ENCODE data around the gene BEST4.
"Not testable (repeated sequence)": the region's sequence is repeated elsewhere in the genome, so short reads cannot be mapped to it uniquely, and the experiment has no call there.

BEST4 gene

DNA sequence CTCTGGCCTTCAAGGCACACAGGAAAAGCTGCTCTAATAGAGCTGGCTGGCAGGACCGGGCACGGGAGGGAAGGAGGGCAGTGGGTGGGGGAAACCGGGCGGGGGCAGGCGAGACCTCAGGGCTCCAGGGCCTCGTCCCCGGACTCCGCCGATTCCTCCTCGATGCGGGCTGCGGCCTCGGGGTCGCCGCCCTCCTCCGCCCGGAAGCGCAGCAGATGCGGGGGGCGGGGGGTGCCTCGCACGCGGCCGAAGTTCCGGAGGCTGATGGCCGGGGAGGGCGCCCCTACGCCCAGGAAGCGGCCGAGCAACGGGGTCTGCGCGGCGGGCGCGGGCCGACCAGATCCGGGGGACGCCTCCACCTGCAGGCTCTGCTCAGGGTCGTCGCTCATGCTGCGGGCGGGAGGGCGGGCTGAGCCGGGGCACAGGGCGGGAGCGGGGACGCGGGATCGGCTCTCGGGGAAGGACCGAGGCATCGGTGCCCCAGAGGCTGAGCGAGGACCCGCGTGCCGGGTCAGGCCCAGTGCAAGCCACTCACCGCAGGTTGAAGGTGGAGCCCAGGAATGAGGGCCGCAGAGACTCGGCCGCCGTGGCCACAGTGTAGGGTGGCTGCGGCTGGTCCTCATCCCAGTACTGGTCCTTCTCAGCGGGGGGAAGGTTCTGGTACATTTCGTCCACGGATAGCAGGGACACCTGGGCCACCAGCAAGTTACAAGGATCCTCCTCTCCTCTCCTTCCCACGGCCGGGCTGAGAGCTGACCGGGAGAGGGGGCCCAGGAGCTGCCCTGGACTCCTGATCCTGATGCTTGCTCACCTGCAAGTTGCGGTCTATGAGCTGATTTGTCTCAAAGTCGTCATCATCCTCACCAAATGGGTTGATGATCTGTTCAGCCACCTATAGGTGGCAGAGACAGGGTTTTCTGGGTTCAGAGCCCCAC is 3.6 kb downstream of the BEST4 start:
- peaks cover 28 to 54% of the 10 kb centered on the region in 2 donors for H3K4me1 Mint-ChIP-seq
- peak; percentile 19 to 35 for ATAC-seq (replicated peaks)
- no peaks in the 10 kb centered on the region for H3K9me3 Mint-ChIP-seq
- peak overlapping the region; percentile 67 to 80 for H3K4me3 Mint-ChIP-seq
- no peaks in the 10 kb centered on the region for H3K27me3 Mint-ChIP-seq
- no peak for DNase-seq
- H3K27ac Mint-ChIP-seq, result peak overlapping the region; percentile 85
- H3K36me3 Mint-ChIP-seq, result peaks cover 27 to 33% of the 10 kb centered on the region in 2 donors

- Mint-ChIP-seq H3K27ac (peak overlapping the region; percentile 59), H3K9me3 (no peaks in the 10 kb centered on the region), H3K4me1 (peaks cover 29 to 61% of the 10 kb centered on the region in 2 donors), H3K4me3 (peak overlapping the region; percentile 67 to 80), H3K36me3 (peaks cover 34 to 40% of the 10 kb centered on the region in 2 donors), H3K27me3 (no peaks in the 10 kb centered on the region)
- ATAC-seq (replicated peaks) (no peak), DNase-seq (no peak)
Observed at GRCh38 chr1:44783697-44784093, 4.3 kb downstream of the BEST4 start.

GRCh38 chr1:44780583-44781121 is 7.3 kb downstream of the BEST4 start:
- no peak for ATAC-seq (replicated peaks)
- H3K27ac Mint-ChIP-seq, result peak overlapping the region; percentile 28
- peaks cover 62 to 70% of the 10 kb centered on the region in 2 donors for H3K36me3 Mint-ChIP-seq
- H3K27me3 Mint-ChIP-seq, result no peaks in the 10 kb centered on the region
- peaks cover 40 to 74% of the 10 kb centered on the region in 2 donors for H3K4me1 Mint-ChIP-seq
- no peaks in the 10 kb centered on the region for H3K9me3 Mint-ChIP-seq
- no peak for DNase-seq
- no peak overlapping the region for H3K4me3 Mint-ChIP-seq

- Mint-ChIP-seq H3K27me3 (no peaks in the 10 kb centered on the region), H3K4me1 (peaks cover 37 to 66% of the 10 kb centered on the region in 2 donors)
Observed at GRCh38 chr1:44778705-44779576, 9.0 kb downstream of the BEST4 start.

GRCh38 chr1:44777969-44778635 is 9.9 kb downstream of the BEST4 start:
- Mint-ChIP-seq H3K27me3 (no peaks in the 10 kb centered on the region), H3K9me3 (no peaks in the 10 kb centered on the region), H3K27ac (peak overlapping the region; percentile 96), H3K36me3 (peaks cover 63 to 75% of the 10 kb centered on the region in 2 donors), H3K4me3 (peak overlapping the region; percentile 88 to 92), H3K4me1 (peaks cover 33 to 58% of the 10 kb centered on the region in 2 donors)
- ATAC-seq (replicated peaks) (no peak), DNase-seq (no peak)

More at GRCh38 chr1:44778705-44779576, 9.0 kb downstream of the BEST4 start:
- peaks cover 65 to 76% of the 10 kb centered on the region in 2 donors for H3K36me3 Mint-ChIP-seq
- H3K4me3 Mint-ChIP-seq, result peak overlapping the region; percentile 46 to 78
- H3K9me3 Mint-ChIP-seq, result no peaks in the 10 kb centered on the region
- H3K27ac Mint-ChIP-seq, result peak overlapping the region; percentile 91
- no peak for ATAC-seq (replicated peaks)
- no peak for DNase-seq

DNA sequence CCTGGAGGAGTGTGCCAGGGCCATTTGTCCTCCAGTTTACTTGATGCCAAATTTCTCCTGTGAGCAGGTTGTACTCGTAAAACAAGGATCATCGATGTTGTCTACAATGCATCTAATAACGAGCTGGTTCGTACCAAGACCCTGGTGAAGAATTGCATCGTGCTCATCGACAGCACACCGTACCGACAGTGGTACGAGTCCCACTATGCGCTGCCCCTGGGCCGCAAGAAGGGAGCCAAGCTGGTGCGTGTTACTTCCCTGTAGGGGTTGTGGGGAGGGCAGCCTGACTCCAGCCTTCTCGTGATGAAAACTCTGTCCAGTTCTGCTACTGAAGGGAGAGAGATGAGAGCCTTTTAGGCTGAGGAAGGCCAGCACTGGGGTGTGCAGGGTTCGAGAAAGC is 10.4 kb downstream of the BEST4 start:
- Mint-ChIP-seq H3K27me3 (no peaks in the 10 kb centered on the region), H3K4me1 (peaks cover 32 to 52% of the 10 kb centered on the region in 2 donors), H3K9me3 (no peaks in the 10 kb centered on the region), H3K27ac (peak overlapping the region; percentile 96), H3K4me3 (peak overlapping the region; percentile 88 to 92), H3K36me3 (peaks cover 63 to 74% of the 10 kb centered on the region in 2 donors)
- no peak for ATAC-seq (replicated peaks)
- DNase-seq, result no peak

- ATAC-seq (replicated peaks), result no peak
Observed at GRCh38 chr1:44776730-44777068, 11.3 kb downstream of the BEST4 start.

GRCh38 chr1:44775930-44776729 is 11.8 kb downstream of the BEST4 start:
- Mint-ChIP-seq H3K27ac (peak overlapping the region; percentile 96), H3K4me1 (peaks cover 29 to 39% of the 10 kb centered on the region in 2 donors), H3K9me3 (no peaks in the 10 kb centered on the region), H3K27me3 (no peaks in the 10 kb centered on the region), H3K4me3 (peak overlapping the region; percentile 88 to 92), H3K36me3 (peaks cover 51 to 62% of the 10 kb centered on the region in 2 donors)
- peak; percentile 32 to 49 for ATAC-seq (replicated peaks)
- peak; percentile 34 for DNase-seq

More at GRCh38 chr1:44776730-44777068, 11.3 kb downstream of the BEST4 start:
- Mint-ChIP-seq H3K4me1 (peaks cover 32 to 44% of the 10 kb centered on the region in 2 donors), H3K36me3 (peaks cover 57 to 68% of the 10 kb centered on the region in 2 donors), H3K27ac (peak overlapping the region; percentile 96), H3K9me3 (no peaks in the 10 kb centered on the region), H3K4me3 (peak overlapping the region; percentile 88 to 92), H3K27me3 (no peaks in the 10 kb centered on the region)
- no peak for DNase-seq

DNA sequence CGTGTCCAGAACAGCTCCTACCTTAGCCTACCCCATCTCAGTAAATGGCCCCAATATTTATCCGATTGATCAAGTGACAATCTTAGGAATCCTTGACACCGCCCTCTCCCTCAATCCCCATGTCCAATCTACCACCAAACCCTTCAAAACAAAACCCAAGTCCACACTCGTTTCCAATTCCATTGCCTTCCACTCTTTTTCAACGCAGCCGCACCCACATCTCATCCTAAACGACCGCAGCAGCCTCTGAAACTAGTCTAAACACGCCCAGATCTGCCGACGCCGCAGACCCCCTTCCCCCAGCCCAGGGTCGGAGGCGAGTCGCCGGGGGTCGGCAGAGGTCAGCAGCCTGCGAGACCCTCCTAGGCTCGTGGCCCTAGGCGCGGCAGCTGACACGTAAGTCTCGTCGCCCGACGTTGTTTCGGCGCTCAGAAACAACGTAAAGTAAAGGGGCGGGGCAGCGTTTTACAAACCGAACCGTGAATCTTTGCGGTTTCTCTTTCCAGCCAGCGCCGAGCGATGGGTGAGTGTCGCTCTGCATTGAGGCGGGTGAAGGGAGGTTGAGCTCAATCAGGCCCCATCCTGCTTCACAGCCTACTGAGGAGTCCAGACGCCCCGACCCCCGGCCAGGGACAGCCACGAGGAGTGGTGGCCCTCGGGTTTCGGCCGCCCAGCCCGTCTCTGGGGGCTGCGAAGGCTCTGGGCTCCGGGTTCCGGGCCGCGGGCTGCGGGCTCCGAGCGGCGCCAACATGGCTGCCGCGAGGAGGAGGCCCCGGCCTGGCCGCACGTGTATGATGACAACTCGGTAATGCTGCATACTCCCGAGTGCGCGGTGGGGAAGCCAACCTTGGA is 12.7 kb downstream of the BEST4 start, which contains the start of gene RPS8:
Gene RPS8, plus strand, starts transcription at position 463 of the 852 bp plus-strand sequence. Its CDS starts 57 bp downstream, at position 520.
- Mint-ChIP-seq H3K4me1 (peaks cover 25 to 39% of the 10 kb centered on the region in 2 donors), H3K27me3 (no peaks in the 10 kb centered on the region), H3K4me3 (peak within 1 kb of the TSS; percentile 88 to 92), H3K27ac (peak within 1 kb of the TSS; percentile 96), H3K36me3 (peaks cover 45 to 54% of the 10 kb centered on the region in 2 donors), H3K9me3 (no peaks in the 10 kb centered on the region)
- ATAC-seq (replicated peaks), result peak; percentile 81 to 91
- DNase-seq, result peak; percentile 84

GRCh38 chr1:44766421-44766820 is 21.5 kb downstream of the BEST4 start:
- H3K27me3 Mint-ChIP-seq; ATAC-seq (replicated peaks); H3K4me3 Mint-ChIP-seq; H3K27ac Mint-ChIP-seq; DNase-seq; H3K9me3 Mint-ChIP-seq; H3K36me3 Mint-ChIP-seq; H3K4me1 Mint-ChIP-seq: not testable (repeated sequence)

GRCh38 chr1:44760876-44761275 is 27.1 kb downstream of the BEST4 start:
- H3K36me3 Mint-ChIP-seq, result peaks cover 6 to 19% of the 10 kb centered on the region in 2 donors
- peaks cover 9 to 10% of the 10 kb centered on the region in 2 donors for H3K4me1 Mint-ChIP-seq
- H3K27me3 Mint-ChIP-seq, result no peaks in the 10 kb centered on the region
- H3K4me3 Mint-ChIP-seq, result no peak overlapping the region
- H3K27ac Mint-ChIP-seq, result no peak overlapping the region
- ATAC-seq (replicated peaks) (no peak), DNase-seq (no peak)
- no peaks in the 10 kb centered on the region for H3K9me3 Mint-ChIP-seq

GRCh38 chr1:44759077-44759476 is 28.9 kb downstream of the BEST4 start:
- Mint-ChIP-seq H3K4me1 (peaks cover 11 to 14% of the 10 kb centered on the region in 2 donors), H3K27ac (no peak overlapping the region), H3K36me3 (peaks cover 6 to 19% of the 10 kb centered on the region in 2 donors), H3K9me3 (no peaks in the 10 kb centered on the region), H3K27me3 (no peaks in the 10 kb centered on the region), H3K4me3 (no peak overlapping the region)
- ATAC-seq (replicated peaks), result no peak
- DNase-seq, result no peak
